LNCAP (cell line): ENCODE measurements around the gene MTMR4.

Experiments
- TF ChIP-seq, protein P1 (sequence below): fragments of 450-650 bp; IDR thresholded peaks from 2 replicates; pipeline ENCODE4 v1.5.1; 2017; ENCODE audit warnings: mild to moderate bottlenecking

MTMR4 gene

GRCh38 chr17:58484600-58484999, 29.8 kb downstream of the MTMR4 start:
- TF ChIP-seq, protein P1, sequence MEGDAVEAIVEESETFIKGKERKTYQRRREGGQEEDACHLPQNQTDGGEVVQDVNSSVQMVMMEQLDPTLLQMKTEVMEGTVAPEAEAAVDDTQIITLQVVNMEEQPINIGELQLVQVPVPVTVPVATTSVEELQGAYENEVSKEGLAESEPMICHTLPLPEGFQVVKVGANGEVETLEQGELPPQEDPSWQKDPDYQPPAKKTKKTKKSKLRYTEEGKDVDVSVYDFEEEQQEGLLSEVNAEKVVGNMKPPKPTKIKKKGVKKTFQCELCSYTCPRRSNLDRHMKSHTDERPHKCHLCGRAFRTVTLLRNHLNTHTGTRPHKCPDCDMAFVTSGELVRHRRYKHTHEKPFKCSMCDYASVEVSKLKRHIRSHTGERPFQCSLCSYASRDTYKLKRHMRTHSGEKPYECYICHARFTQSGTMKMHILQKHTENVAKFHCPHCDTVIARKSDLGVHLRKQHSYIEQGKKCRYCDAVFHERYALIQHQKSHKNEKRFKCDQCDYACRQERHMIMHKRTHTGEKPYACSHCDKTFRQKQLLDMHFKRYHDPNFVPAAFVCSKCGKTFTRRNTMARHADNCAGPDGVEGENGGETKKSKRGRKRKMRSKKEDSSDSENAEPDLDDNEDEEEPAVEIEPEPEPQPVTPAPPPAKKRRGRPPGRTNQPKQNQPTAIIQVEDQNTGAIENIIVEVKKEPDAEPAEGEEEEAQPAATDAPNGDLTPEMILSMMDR = no peak

GRCh38 chr17:58480090-58480489, 34.3 kb downstream of the MTMR4 start:
- TF ChIP-seq, protein P1 = no peak

DNA sequence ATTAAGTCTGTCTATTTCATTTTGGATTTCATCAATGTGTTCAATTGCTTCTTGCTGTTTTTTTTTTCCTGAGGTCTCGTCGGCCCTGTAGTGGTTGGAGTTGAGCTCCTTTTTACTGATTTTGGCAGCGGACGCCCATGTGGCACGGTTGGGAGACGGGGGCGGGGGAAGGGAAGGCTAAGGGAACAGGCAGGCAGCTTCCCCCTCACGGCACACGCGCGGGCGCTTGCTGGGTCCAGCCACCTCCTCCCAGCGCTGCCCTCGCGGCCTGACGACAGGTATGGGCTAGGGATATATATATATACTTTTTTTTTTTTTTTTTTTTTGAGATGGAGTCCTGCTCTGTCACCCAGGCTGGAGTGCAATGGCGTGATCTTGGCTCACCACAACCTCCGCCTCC, 37.6 kb downstream of the MTMR4 start:
- TF ChIP-seq, protein P1 = no peak

GRCh38 chr17:58475985-58476384, 38.5 kb downstream of the MTMR4 start:
- TF ChIP-seq, protein P1 = no peak

DNA sequence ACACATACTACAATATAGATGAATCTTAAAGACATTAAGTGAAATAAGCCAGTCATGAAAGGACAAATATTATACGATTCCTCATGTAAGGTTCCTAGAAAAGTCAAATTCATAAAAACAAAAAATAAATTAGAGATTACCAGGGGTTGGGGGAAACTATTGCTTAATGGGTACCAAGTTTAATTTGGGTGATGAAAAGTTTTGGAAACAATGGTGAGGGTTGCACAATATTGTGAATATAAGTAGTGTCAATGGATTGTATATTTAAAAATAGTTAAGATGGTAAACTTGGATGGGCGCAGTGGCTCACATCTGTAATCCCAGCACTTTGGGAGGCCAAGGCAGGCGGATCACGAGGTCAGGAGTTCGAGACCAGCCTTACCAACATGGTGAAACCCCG, 44.1 kb downstream of the MTMR4 start:
- TF ChIP-seq, protein P1 = no peak

DNA sequence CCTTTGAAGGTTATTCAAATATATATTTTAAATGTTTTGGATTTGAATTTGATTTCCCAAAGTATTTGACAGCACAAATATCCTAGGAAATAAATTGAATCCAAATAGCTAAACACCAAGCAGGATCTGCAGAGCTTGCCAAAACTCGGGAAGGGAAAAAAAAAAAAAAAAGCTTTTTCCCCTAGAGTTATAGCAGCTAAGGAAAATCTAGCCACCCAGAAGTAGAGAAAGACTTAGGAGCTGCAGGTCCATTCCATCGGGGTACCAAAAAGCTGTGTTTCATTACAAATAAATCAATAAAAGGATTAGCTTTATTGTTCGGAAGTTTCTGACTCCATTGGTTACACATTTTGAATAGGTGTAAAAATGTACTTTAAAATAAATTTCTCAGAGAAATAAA, 45.5 kb downstream of the MTMR4 start:
- TF ChIP-seq, protein P1 = no peak

DNA sequence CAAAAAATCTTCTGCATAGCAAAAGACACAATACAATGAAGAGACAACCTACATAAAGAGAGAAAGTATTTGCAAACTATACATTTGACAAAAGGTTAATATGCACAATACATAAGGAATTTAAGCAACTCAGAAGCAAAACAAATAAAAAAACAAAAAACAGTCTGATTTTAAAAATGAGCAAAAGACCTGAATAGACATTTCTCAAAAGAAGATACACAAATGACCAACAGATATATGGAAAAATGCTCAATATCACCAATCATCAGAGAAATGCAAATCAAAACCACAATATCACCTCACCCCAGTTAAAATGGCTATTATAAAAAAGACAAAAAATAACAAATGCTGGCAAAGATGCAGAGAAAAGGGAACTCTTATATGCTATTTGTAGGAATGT, 58.9 kb downstream of the MTMR4 start:
- TF ChIP-seq, protein P1 = no peak

DNA sequence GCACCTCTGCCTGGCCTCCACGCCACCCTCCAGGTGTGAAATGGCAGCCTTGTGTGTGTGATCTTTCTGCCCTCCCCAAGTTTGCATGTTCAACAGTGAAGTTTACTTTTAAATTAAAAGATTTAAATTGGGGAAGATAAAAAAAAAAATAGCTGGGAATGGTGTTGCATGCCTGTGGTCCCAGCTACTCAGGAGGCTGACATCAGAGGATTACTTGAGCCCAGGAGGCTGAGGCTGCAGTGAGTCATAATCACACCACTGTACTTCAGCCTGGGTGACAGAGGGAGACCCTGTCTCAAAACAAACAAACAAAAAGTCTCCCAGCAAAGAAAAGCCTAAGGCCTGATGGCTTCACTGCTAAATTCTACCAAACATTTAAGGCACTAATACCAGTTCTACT, 61.7 kb downstream of the MTMR4 start:
- TF ChIP-seq, protein P1 = no peak
